Amygdala (tissue), 56 donors: ENCODE data around the gene PIP5K1C.
"Not testable (repeated sequence)": the region's sequence is repeated elsewhere in the genome, so short reads cannot be mapped to it uniquely, and the experiment has no call there.

Experiments
- DNase-seq, 56 donors: peaks; one replicate each; lab custom pipeline; 2025; lab: John Stamatoyannopoulos, UW

Gene PIP5K1C

DNA sequence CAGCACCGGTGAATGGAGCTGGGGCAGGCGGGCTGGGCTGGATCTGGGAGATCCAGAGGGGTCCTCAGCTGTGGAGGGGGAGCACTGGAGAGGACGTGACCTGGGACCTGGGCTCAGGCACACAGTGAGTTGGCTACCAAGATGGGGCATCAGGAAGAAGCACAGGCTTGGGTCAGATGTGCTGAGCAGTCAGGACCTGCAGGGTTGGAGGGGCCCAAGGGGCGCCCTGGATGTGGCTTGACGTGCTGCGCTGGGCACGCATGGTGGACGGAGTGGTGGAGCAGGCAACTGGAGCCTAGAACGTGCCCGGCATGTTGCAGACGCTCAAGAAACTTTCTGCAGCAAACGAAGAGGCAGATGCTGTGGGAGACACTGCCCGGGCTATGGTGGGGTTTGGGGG is 20.7 kb downstream of the PIP5K1C start:
- no peak for DNase-seq

DNA sequence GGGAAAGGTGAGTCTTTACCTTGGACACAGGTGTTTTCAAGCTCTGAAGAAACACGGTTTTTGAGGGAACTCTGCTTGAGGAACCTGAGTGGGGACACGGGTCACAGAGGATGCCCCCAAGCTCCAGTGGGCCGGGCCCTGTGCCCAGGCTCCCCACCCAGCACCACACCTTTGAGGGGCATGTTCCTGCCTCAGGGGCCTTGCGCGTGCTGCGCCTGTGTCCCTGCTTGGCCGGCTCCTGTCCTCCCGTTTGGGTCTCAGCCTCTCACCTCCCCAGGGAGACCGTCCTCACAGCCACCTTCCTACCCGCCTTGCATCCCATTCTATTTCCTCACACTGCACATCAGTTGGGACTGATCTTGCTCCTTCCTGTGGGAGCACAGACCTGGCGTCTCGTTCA is 21.1 kb downstream of the PIP5K1C start:
- no peak for DNase-seq

DNA sequence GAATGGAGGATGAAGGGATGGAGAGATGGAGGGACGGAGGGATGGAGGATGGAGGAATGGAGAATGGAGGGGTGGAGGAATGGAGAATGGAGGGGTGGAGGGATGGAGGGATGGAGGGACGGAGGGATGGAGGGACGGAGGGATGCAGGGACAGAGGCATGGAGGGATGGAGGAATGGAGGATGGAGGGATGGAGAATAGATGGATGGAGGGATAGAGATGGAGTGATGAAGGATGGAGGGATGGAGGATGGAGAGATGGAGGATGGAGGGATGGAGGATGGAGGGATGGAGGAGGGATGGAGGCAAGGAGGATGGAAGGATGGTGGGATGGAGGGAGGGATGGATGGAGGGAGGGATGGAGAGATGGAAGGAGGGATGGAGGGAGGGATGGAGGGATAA is 22.1 kb downstream of the PIP5K1C start:
- DNase-seq: no peak

DNA sequence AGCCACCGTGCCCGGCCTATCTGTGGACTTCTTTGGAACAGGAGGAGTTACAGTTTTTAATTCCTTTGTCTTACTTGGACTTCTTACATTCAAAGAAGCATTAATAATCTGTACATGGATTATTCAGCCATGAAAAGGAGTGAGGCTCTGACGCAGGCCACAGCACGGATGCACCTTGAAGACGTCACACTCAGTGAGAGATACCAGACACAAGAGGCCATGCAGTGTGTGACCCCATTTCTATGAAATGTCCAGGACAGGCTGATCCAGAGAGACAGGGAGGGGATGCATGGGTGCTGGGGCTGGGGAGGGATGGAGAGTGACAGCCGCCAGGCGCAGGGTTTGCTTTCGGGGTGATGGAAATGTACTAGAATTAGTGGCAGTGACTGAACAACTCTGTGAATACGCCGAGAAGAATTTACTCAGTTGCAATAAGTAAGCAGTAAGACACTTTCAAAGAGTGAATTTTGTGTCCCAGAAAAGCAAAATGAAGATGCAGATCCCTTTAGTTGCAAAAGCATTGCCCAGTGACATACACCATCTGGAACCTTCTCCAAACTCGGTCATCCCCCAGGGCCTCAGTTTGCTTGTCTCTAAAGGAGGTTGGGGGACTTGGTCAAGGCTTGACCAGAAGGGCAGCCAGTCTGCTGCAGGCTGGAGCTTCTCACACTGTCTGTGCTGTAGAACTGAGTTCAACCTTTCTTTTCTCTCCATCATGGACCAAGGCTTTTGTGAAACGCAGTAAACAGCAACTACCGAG is 25.3 kb downstream of the PIP5K1C start:
- DNase-seq: no peak

DNA sequence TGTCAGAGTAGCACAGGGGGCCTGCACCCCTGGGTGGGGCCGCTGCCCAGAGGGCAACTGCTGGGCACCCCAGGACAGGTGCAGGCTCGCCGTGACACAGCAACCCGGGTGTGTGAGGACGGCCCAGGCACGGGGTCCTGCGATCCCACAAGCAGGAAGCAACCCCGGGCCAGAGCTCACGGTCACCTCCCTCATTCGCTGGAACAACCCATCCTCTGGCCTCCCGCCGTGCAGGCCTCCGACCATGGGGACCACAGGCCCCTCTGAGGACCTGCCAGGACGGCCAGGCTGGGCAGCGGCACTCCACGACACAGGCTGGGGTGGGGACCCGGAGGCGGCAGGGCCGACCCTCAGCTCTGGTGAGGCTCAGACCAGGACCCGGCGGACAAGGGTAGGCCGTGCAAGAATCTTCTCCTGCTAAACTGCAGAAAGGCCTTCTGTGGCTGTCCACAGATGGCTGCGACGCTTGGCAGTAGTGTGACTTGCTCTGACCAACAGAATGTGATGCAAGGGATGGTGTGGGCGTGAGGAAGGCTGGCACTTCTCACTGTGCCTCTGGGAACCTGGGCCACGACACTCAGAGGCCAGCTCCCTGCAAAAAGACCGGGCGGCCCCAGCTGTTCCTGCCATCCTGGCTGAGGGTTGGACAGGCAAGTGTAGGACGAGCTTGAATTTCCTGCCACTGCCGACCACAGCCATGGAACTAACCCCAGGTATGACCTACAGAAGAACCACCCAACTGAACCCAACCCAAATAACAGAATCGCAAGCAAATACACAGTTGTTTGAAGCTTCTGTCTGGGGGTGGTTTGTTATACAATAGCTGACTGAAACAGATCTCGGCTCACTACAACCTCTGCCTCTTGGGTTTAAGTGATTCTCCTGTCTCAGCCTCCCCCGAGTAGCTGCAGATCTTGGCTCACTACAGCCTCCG is 26.5 kb downstream of the PIP5K1C start:
- no peak for DNase-seq

DNA sequence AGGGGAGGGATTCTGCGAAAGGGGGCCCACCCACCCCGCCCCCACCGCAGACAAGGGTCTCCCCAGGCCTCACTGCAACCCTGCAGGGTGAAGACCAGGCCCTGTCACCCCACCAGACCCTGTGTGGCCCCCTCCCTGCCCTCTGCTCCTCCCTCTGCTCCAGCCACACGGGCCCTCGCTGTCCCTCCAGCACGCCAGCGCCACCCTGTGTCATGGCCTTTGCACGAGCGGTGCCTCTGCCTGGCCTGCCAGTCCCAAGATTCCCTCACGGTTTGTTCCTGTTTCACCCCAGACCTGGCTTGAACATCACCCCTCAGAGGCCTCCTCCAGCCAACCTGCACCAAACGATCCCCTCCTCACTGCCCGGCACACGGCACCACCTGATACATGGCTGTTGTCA is 27.3 kb downstream of the PIP5K1C start:
- DNase-seq: no peak

DNA sequence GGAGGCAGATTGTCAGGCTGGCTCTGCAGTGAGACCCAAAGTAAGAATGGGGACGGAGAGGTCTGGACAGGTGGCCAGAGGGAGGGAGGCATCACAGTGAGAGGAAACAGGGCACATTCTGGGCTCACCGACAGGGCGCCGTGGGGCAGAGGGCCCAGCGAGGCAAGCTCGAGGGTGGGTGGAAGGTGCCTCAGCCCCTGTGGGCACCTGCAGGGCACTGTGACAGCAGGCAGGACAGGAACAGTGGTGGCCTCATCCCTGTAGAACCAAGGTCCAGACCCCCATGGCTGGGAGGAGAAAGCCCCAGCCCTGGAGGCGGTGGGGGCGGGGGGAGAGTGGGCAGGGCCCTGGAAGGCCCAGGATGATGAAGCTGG is 27.7 kb downstream of the PIP5K1C start:
- no peak for DNase-seq

DNA sequence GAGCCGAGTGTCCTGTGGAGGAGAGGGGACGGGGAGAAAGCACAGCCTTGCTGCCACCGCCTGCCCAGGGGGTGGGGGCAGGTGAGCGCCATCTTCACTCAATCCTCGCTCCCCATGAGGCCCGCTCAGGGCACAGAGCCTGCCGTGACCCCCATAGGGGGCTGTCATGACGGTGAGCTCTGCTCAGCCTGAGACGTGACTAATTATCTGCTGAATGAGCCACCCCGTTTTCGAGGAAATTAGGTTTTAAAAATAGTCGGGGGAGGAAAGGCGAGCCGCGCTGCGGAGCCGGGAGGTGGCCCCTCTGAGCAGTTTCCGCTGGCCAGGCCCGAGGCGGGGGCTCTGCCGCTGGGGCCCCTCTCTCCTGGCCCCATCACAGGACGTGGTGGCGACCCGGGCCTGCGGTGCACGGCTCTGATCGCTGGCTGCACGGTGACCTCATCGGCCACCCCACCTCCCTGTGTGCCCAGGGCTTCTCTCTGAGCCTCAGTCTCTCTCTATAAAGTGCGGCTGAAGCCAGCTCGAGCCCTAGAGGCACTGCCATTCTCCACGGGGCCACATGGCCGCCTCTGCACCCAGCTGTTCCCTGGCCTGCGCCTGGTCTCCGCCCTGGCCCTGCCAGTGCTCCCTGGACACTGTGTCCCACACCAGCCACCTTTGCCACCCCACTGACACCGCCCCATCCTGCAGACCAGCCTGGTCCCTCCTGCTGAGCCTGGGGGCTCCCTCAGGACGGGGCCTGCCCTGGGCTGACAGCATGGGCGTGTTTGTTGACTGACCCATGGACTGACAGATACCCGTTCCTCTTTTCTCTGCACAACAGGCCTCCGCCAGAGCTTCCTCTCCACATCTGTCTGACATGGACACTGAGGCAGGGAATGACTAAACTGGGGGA is 28.3 kb downstream of the PIP5K1C start:
- no peak for DNase-seq

DNA sequence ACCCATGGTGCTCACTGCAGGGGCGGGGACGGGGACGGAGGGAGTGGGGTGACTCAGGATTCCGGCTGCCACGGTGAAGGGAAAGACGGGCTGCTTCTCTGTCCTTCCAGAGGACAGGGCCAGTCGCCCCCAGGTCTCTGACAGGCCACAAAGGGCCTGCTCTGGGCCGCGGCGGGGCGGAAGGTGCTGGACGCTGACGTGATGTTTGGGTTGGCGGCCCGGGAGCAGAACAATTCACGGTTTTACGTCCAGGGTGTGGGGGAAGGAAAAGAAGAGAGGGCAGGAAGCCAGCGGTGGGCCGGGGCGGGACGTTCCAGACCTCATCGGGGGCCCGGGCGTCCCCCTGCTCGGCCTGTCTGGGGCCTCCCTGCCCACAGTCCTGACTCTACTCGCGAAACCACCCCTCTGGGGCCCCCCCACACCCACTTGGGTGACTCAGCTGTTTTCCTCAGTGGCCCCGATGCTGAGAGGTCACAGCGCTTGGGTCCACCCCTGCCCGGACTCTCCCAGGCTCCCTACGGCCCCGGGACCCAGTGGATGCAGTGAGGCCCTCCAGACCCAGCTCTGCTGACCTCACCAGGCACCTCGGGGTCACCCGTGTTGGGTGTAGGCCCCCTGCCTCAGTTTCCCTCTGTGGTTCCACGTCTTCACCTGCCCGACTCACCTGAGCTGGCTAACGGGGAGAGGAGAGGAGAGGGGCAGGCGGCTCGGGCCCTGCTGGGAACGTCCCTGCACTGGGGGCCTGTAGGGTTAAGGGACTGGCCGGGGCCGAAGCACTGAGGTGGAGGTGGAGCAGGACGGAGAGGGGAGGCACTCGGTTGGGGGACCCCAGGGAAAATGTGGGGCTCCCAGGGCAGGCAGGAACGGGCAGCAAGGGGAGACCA is 29.2 kb downstream of the PIP5K1C start:
- DNase-seq: peak in 1 of 56 donors; percentile 34

DNA sequence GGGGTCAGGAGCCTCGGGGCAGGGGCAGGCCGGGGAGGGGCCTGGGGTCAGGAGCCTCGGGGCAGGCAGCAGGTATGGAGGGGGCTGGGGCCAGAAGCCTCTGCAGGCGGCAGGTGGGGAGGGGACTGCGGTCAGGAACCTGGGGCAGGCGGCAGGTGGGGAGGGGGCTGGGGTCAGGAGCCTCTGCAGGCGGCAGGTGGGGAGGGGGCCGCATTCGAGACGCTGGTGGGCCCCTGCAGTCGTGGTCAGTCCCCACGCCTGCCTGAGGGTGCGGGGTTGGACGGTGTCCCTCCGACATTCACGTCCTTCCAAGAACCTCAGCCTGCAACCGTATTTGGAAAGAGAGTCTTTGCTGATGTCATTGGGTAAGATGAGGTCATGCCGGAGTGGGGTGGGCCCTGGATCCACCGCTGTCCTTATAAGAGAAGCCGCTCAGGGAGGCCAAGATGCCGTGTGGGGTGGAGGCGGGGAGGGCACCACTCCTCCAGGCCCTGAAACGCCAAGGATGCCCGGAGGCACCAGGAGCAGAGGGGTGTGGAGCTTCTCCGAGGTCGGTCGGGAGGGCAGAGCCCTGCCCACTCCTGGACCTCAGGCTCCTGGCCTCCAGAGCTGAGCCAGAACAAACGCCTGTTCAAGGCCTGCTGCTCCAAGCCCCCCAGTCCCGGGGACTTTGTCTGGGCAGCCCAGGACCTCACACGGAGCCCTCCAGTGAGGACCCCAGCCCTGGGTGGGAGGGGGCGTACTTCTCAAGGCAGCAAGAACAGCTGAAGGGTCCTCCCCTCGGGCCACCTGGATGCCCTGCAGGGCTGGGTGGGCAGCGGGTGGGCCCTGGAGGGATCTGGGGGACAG is 30.1 kb downstream of the PIP5K1C start:
- DNase-seq: peak in 3 of 56 donors; percentile 14 to 55 (median 39)

DNA sequence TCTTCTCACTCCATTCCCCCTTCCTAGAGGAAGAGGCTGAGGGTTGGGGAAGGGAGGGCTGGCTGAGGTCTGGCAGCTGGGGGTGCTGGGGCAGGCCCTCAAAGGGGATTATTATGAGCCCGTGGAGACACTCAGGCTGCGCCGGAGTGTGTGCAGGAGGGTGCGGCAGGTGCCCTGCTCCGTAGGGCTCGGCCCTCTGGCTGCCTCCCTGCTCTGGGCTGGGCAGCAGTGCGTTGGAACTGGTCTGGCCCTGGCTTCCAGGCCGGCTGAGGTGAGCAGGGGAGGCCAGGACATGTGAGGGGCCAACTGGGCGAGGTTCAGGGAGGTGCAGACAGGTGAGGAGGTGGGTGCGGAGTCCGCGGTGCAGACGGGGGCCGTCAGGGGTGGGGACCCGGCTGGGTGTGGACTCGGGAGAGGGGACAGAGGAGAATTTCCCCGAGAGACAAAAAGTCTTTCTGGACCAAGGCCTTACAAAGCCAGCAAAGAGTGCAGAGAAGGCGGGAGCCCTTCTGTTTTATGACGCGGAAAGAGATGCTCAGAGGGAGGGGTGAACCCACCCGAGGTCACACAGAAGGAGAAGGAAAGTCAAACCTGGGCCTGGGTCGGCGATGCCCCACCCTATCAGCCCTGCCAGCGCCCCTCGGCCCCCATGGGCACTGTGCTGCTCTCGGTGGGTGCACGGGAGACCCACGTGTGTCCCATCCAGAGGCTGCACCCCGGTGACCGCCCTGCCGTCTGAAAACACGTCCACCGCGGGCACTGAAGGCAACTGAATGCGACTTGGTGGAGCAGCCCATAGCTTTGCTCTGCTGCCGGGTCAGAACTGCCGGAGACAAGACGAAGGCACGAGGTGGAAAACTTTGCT is 31.0 kb downstream of the PIP5K1C start:
- no peak for DNase-seq

DNA sequence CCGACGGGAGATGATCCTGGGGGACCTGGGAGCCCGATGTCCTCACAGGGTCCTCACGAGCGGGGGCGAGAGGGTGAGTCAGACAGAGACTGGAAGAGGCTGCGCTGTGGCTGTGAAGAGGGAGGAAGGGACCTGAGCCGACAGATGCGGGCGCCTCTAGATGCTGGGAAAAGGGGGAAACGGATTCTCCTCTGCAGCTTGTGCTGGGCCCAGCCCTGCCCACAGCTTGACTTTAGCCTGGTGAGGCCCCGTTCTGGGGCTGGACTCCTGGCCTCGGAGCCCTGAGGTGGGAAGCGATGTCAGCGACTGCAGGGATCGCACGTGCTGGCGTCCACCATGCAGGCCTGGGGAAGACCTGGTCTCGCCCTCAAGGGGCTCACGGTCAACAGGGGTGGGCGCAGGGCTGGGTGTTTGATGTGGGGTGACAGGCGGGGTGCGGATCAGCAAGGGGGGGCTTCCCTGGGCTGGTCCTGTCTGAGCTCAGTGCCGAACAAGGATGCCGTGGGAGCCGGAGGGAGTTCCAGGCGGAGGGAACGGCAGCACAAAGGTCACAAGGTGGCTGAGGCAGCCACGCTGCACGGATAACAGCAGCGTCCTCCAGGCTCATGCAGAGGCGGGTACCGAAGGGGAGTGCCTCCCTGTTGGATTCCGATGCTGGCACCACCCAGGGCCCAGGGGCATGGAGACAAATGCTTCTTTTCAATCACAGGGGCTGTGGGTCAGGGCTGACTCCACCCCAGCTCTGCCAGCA is 31.8 kb downstream of the PIP5K1C start:
- peak in 2 of 56 donors; percentile 12 to 15 for DNase-seq

DNA sequence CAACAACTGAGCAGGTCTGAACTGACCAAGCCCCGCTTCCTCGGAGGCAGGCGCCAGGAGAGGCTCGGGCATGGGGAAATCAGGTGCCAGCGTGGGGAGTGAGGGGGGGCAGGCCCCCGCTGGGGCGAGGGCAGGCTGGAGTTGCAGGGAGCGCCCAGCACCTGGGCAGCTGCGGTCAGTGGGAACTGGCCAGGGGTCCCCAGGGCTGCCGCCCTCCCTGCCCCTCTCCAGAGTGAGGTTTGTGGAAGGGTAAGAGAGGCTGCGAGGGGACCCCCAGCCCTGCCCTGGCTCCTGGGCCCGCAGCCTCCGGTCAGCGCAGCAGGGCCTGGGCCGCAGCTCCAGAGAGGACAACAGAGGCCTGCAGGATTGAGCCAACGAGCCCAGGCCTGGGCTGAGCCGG is 32.5 kb downstream of the PIP5K1C start:
- DNase-seq: no peak

DNA sequence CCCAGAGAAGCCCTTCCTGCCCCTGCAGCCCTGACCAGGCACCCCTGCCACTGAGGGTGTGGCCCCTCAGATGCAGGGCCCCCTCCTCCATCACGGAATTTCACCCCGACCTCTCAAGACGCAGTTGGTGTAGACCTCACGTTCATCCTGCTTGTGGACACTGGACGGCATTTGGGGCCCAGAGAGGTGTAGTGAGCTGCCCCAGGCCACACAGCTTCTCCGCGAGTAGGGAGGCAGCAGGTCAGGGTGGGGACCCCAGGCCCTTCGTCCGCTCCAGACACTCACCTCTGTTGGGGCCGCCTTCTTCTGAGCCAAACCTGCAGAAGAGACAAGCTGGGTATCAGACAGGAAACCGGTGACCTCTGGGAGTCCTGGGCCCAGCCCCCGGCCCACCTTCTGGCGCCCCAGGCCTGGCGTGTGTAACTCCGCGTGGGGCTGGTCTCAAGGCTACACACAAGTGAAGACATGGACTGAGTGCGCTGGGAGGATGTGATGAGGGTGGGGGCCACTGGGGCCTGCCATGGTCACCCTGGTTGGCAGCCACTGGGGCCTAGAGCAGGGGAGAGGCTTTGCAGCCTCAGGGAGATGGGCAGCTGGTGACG is 33.1 kb downstream of the PIP5K1C start:
- DNase-seq: no peak

DNA sequence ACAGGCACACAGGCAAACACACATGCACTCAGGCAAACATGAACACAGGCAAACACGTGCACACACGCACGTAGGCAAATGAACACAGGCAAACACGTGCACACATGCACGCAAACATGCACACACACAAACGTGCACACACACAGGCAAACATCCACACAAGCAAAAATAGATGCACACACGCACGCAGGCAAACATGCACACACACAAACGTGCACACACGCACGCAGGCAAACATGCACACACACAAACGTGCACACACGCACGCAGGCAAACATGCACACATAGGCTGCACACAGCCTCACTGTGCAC is 33.8 kb downstream of the PIP5K1C start:
- DNase-seq: not testable (repeated sequence)

DNA sequence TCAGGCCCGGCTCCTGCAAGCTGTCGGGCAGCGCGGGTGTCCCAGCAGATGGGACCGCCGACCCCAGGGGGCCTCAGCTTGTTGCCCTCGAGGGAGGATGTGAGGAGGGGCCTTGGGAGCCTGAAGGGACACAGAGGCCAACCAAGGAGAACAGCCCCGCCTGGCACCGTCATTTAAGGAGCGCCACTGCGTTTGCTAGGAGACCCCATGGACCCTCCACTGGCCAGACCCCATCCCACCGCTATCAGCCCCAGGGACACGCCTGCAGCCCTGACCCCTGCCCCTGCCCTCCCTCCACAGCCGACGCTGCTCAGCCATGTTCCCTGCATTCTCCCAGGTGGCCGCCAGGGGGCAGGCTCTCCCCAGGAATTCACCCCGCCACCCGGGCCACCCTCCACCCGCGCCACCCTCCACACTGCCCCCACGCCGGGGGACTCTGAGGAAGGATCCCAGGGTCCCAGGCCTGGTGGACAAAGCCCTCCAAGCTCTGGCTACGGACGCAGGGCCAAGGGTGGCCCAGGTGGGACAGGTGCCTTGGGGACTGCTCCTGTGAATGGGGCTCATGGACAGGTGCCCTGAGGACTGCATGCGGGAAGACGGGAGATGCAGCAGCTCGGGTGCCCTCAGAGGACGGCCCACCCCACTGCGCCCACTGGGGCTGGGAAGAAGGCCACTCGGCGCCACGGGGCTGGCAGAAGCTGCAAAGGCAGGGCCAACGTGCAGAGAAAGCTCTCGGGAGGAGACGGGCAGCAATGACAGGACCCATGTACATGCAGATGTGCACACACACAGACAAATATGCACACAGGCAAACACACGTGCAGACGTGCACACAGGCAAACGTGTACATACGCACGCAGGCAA is 34.4 kb downstream of the PIP5K1C start:
- peak in 38 of 56 donors; percentile 16 to 78 (median 38) for DNase-seq
